HG03439 (cell line): Measurements from ENCODE around the gene JHY.

ENCODE experiments used
- ATAC-seq: cut with Tn5 transposase; IDR thresholded peaks from one replicate; pipeline ENCODE4 v1.9.1; 2021; ENCODE audit warnings: mild to moderate bottlenecking, moderate library complexity; ENCODE audit not compliant: unreplicated experiment

The JHY gene

DNA sequence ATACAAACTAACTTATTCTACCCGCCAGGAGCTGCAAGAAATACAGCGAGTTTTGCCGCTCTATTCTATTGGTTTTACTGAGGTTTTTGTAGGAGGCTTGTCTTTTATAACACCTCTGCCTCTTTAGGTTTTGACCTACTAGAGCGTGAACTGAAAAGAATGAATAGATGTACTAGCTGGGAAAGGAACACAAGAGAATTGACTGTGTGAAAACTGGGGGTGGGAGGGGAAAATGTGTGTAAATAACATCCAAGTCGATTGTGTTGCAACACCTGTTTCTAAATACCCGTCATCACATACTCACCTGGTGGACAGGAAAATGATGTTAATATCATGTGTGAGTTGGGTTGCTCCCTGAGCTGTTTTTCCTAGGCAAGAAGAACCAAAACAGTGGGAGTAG, 12.9 kb upstream of the JHY start:
- no peak for ATAC-seq

DNA sequence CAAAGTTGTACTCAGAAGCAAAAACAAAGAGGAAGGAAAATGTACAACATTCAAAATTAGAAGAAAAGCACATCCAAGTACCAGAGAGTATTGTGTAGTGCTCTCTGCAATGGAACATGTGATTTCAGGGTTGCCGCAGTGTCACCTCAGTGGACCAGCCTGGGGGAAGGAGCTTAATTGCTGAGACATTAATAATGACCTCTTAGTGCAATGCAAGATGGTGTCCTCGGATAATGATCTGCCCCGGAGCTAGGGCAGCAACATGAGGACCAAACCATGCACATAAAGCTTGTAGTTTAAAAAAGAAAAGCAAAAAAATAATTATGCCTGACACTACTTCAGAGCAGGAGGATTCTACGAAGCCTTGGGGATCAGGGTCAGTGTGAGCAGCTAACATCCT, 11.3 kb upstream of the JHY start:
- no peak for ATAC-seq

DNA sequence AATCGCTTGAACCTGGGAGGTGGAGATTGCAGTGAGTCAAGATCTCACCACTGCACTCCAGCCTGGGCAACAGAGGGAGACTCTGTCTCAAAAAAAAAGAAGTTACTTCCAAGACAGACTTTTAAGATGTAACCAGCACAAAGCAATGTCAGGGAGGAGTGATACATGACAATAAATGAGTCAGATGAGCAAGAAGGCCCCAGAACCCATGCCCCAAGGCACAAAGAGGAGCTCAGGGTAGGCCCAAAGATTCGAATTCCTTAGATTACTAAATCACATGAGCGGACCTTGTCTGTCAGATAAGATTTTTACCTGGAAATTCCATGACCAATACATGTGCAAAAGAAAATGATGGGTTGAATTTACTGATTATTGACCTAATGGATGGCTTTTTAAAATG, 10.5 kb upstream of the JHY start:
- no peak for ATAC-seq

DNA sequence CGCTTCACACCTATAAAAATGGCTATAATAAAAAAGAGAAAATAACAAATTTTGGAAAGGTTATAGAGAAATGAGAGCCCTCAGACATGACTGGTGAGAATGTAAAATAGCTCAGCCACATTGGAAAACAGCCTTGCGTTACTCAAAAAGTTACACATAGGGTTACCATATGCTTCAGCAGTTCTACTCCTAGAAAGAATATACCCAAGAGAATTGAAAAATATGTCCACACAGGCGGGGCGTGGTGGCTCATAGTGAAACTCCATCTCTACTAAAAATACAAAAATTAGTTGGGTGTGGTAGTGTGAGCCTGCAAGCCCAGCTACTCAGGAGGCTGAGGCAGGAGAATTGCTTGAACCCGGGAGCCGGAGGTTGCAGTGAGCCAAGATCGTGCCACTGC, 7.6 kb upstream of the JHY start:
- ATAC-seq = no peak

DNA sequence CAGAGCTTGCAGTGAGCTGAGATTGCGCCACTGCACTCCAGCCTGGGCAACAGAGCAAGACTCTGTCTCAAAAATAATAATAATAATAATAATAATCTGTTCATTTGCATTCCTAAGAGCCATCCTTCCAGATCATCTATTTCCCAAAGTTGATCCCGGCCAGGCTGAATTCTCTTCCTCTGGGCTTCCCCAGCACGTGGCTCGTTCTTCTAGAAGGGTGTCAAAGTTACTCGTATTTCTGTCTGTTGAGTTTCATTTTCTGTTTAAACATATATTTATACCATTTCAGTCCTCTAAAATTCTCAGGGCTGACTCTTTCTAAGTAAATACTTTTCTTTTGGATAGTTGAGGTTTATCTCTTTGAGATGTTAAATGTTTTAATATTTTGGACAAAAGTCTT, 4.8 kb upstream of the JHY start:
- ATAC-seq = no peak

DNA sequence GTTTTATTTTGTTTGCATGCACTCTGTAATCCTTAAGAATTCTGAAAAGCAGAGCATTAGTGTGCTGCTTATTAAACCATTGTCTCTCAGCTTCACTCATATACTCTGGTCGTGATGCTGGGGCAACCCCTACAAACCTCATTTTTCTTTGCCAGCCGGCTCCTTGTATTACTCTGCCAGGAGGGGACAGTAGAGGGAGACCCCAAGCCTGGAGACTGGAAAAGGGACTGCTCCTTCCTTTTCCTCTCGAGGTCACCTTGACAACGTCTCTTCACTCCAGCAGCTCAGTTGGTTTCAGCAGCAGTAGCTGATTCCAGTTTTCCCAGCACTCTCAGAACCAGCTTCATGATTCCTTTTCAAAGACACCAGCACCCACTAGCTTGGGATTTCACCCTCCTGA, 2.8 kb upstream of the JHY start:
- ATAC-seq = no peak

DNA sequence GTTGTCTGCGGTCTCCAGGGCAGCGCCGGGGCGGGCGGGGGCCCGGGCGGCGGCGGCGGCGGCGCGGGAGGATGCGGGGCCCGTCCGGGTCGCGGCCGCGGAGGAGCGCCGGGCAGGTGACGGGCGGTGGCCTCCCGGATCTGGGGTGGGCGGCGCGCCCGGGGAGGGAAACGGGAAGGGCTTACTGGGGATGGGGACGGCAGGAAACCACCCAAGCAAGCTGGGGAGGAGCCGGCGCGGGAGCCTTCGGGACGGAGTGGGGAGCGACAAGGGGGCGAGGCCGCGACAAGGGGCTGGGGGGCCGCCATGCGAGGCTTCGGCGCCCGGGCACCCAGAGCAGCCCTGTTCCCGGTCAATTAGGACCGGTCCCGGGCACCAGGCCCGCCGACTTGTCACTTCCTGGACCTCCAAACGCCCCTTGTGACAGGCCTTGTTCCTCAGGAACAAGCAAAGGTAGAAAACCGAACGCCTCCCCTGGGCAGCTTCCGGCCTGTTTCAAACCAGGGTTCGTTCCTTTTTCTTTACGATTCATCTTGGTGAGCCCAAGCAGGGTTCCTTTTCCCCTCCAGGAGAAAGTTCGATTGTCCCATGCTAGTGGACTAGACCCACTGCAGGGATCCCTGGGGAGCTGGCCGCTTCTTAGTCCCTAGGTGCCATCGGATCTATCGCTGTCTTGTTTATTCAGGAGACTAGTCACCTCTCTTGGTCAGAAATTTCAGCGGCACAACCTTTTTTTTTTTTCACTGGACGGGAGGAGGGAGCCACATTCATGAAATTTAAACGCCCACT, 492 bp downstream of the JHY start:
- ATAC-seq = no peak

DNA sequence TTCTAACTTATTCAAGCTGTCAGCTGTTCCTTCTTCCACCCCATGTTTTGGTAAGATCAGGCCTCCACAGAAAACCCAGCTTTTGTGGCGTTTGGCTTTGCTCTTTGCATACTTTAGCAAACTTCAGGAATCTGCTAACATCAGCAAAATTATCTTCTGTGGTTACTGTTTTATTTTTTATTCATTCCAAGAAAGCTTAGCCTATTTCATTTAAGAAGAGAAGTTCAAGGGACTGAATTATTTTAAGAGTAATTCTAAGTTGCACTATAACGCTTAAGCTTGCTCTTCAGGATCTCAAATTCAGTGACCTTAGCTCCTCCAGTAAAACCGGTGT, 1.1 kb downstream of the JHY start:
- no peak for ATAC-seq

DNA sequence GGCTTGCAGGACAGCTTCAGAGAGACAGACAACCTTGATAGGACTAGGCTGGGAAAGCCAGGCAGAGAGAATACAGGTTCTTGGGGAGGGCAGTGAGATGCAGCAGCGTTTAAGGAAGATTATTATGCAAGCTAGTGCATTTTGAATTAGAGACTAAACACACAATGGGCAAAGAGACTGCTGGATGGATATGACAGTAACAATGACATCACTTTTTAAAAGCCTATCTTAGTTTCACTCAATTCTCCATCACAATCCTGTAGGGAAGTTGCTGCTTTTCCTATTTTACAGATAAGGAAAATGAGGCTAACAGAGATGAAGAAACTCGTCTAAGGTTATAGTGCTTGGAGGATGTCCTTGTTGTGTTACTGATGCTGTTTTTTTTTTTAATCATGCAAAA, 5.6 kb downstream of the JHY start:
- no peak for ATAC-seq

DNA sequence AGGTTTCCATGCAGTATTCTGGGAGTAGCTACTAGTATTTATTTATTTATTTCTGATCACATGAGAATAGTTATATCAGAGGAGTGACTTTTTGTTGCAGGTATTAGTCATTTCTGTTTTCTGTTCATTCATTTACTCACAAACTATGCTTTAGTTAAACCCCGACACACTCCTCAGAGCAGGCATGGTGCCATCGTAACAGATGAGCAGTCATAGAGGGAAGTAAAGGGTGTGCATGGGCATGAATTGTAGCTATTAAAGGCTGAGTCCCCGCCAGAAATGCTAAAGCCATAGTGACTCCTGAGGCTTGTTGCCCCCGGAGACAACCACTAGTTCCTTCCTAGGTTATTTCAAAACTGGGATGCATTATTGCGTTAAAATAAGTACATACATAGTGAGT, 10.6 kb downstream of the JHY start:
- ATAC-seq = no peak

DNA sequence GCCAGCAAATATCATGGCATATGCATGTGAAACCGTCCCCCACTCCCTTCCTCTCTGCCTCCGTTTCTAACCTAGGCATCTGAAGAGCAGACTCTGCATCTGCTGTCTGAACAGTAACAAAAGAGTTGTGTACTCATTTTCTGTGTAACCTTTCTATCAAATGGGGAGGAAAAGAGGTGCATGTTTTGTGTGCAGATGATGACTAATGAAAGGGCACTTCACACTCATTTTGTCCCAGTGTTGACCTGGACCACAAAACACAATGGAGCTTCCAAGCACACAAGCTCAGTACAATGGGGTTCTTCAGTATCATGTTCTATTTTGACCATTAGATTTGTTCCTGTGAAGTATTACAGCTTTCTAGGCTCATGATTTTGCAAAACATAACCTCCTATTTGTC, 13.0 kb downstream of the JHY start:
- ATAC-seq = no peak

DNA sequence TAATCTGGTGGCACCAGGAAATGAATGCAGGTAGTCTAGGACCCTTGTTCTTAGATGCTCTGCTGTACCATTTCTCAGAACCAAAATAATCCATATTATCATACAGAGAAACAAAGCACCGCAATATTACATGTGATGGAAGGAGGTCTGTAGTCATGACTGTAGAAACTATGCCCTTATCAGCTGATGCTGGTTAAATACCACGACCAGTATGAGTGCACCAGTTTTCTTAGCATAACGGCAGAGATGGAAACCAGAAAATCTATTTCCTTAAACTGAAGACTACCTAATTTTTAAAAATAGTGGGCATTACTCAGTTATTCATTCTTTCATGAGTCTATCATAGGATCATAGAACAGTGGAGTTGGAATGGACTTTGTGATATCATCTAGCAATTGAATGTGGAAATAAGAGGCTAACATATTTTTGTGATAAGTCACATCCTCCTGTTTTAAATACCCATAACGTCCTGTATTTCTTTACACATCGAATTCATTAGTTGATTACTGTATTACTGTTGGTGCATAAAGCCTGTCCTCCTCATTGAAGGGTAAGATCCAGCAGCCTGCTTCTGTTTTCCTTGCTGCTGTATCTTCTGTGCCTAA, 15.1 kb downstream of the JHY start:
- no peak for ATAC-seq

DNA sequence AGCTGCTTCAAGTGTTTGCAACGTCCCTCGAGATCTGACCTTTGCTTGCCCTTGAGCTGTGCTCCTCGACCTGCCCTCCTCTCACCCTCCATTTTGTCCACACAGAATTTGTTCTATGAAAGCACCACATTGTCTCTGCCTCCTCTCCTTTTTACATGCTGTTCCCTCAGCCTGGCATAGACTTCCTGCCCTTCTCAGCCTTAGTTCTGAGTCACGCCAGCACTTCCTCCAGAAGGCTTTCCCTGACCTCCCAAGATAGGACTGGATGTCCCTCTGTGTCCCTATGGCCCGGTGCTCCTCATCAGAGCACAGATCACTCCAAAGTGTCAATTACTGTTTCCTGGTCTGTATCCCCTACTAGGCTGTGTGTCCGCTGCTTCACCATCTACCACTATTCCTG, 16.2 kb downstream of the JHY start:
- no peak for ATAC-seq

DNA sequence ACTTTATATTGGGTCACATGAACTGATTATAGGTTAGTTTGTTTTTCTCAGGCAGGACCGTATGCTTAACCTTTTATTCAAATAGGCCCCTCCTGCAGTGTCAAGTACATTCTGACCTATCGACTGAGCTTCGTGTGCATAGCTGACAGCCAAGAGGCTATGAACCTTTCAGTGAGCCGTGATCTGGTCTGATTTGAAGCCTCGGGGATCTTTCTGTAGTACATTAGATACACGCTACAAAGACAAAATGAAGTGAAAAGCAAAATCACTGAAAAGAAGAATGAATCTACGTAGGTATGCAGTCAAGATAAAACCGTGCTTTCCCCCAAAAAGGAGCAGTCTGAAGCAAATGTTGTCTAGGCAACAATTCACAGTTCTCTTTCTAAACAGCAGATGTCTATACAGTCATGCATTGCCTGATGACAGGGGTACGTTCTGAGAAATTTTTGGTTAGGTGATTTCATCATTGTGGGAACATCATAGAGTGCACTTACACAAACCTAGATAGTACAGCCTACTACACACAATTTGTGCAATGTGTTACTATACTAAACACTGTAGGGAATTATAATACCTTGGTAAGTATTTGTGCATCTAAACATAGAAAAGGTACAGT, 18.1 kb downstream of the JHY start:
- no peak for ATAC-seq

DNA sequence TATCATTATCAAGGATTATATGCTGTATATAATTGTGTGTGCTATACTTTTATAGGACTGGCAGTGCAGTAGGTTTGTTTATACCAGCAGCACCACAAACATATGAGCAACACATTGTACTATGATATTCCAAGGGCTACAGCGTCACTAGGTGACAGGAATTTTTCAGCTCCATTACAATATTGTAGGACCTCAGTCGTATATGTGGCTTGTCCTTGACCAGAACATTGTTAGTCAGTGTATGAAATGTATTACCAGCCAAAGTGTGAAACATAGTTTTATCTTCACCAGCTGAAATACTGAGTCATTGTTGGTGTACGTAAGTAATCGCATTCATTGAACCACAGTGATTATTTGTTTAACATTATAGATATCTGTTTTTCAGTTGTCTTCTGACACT, 20.4 kb downstream of the JHY start:
- no peak for ATAC-seq

DNA sequence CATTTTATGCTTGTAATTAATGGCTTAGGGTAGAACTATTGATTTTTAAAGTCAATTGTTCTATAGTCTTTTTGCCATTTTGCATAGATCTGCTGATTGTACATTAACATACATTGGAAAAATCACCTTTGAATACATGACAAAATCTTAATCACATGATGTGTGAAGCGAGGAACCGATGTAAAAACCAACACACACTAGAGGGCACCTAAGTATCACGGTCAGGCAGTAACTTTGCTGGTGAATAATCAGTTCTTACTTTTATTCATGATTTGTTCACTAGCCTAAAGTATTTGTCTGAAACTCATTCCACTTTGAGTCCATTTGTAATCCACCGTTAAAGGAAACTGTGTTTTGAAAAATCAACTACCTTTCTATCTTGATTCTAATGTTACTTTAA, 28.2 kb downstream of the JHY start:
- ATAC-seq = no peak

DNA sequence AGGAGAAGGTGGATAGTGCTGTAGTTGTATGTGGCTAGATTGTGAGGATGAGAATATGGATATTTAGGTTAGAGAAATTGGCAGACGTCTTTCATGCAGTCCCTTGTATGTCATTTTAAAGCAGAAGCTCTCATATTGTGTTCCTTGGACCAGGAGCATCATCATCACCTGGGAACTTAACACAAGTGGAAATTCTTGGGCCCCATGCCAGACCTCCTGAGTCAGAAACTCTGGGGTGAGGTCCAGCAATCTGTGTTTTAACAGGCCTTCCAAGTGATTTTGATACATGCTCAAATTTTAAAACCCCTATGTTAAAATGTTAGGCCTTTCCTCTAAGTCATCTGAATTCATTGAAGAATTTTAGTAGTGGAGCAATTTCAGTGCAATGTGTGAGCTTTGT, 34.8 kb downstream of the JHY start:
- ATAC-seq = no peak

DNA sequence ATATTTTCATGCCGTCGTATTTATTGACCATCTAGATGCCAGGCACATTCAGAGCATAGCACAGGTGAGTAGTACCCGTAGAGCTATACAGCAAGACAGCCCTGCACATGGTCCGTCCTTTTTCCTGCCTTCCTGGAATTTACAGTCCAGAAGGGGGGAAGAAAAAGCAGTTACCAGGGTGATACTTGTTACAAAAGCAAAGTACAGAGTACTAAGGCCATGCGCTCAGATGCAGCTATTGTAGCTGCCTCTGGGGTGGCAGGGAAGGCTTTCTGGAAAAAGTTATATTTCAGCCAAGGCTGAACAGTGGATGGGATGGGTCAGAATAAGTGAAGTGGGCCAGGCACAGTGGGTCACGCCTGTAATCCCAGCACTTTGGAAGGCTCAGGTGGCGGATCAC, 36.2 kb downstream of the JHY start:
- no peak for ATAC-seq

DNA sequence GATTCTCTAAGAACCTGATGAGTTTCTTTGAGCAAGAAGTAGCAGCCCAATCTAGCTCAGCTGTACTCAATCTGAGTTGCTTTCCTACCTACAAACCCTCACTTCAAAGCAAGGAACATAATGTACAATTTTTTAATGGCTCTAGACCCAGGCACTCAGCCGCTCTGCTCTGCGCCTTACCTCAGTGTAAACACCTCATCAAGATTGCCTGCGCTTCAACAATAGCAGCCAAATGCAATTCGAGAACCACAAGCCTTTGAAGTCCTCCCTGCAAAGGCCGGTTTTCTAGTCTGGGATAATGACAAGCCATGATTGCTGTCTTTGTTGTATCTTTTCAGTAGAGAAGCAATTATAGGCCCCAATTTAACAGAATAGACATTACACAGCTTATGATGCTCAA, 38.0 kb downstream of the JHY start:
- no peak for ATAC-seq

DNA sequence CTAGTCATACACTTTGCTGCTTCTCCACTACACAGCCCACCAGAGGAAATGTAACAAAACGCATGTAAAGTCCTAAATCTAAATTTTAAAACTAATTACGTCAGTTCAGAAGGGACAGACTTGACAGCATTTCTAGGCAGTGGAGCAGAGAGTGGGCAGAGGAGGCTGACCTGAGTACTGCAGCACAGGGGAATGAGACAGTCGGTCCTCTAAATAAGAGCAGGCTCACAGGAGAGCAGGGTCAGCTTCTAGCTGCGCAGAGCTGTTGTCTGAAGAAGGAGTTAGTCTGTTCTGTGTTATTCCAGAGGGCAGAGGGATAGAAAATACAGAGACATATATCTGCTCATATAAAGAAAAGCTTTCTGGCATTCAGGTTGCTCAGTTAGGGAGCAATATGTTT, 40.3 kb downstream of the JHY start:
- ATAC-seq = no peak

DNA sequence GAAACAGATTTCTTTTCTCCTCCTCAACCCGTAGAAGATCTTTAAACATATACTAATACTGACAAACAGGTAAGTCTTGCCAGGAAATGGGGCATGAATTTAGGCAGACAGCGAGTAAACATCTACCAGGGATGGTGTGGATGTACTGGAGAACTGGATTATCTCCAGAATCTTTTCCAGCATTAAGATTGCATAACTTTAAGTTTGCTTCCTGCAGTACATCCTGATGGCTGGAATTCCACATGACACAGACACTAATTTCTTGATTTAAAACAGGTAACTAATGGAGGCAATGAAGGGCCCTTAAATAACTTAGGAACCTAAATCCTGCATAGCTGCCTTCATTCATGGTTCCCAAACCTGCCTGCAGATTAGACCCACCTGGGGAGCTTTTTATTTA, 40.7 kb downstream of the JHY start:
- ATAC-seq = no peak

DNA sequence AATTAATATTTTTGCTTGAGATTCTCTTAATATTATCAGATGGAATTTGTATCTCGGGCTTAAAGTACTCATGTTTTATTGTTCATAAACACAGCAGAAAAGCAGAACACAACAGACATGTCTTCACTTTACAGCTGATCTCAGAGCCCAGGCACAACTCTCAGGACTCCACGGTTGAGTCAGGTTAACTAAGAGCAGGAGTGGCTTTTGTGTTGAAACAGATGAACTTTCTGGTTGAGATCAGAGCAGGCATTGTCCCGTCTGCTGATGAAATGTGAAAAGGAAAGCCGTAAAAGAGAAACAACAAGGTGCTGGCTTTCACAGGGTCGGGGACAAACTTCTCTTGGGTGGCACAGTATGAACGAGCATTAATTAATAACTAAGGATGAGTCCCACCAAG, 49.0 kb downstream of the JHY start:
- ATAC-seq = no peak

DNA sequence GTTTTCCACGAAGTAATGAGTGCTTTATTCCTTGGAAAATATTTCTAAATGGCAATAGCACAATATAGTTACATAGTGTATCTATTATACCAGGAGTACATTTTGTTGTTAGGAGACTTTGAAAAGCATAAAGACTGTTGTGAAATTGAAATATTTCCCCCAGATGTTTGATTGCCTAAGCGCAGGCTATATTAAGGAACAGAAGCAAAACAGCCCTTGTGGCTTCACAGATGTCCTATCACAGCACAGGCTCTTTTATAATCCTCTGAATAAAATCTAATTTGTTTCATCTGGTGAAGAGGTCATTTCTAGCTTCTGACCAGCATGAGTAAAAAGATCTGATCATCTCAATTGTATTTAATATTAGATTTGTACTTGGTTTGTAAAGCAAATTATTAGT, 50.9 kb downstream of the JHY start:
- no peak for ATAC-seq
